HG03097 (cell line): ENCODE data around the gene RAB9A.
"Not testable (repeated sequence)": the region's sequence is repeated elsewhere in the genome, so short reads cannot be mapped to it uniquely, and the experiment has no call there.

Source experiments
- ATAC-seq: cut with Tn5 transposase; IDR thresholded peaks from one replicate; pipeline ENCODE4 v1.9.1; 2021; ENCODE audit not compliant: unreplicated experiment, low FRiP score

Gene RAB9A, protein sequence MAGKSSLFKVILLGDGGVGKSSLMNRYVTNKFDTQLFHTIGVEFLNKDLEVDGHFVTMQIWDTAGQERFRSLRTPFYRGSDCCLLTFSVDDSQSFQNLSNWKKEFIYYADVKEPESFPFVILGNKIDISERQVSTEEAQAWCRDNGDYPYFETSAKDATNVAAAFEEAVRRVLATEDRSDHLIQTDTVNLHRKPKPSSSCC

DNA sequence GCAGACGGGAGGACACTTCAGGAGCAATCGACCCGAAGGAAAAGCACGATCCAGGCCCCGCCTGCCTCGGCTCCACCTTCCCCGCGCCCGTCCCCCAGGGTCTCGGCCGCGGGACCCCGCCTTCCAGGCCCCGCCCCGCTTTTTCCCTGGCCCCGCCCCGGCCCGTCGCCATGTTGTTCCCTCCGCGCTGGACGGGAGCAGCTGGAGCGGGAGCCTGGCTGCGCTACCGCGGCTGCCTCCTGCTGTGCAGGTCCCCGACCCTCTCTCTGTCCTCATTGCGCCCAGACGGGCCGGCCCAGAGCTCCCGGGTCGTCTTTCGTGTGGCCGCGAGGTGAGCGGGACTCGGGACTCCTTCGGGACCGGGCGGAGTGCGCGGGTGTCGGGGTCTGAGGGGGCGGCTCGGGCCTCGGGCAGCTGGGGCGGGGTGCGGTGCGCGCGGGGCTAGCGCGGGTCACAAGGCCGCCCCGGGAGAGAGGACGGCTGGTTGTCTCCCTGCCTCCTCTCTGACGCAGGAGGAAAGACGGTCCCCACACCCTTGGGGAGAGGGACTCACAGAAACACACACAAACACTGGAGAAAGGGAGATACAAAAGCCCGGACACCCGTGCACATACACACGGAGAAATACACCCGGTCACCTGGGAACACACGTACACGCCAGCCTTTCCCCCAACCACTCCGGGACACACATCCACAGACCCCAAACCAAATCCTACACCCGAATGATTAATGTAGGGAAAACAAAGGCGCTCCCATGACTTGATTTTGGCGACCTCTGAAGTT lies at the start of gene RAB9A:
Gene RAB9A, plus strand, starts transcription at position 171 of the 783 bp plus-strand sequence. CDS start 19,619 bp downstream, outside the sequence.
- peak; percentile 61 for ATAC-seq

DNA sequence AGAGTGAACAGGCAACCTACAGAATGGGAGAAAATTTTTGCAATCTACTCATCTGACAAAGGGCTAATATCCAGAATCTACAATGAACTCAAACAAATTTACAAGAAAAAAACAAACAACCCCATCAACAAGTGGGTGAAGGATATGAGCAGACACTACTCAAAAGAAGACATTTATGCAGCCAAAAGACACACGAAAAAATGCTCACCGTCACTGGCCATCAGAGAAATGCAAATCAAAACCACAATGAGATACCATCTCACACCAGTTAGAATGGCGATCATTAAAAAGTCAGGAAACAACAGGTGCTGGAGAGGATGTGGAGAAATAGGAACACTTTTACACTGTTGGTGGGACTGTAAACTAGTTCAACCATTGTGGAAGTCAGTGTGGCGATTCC lies 47.2 kb upstream of the RAB9A start:
- ATAC-seq, result not testable (repeated sequence)

DNA sequence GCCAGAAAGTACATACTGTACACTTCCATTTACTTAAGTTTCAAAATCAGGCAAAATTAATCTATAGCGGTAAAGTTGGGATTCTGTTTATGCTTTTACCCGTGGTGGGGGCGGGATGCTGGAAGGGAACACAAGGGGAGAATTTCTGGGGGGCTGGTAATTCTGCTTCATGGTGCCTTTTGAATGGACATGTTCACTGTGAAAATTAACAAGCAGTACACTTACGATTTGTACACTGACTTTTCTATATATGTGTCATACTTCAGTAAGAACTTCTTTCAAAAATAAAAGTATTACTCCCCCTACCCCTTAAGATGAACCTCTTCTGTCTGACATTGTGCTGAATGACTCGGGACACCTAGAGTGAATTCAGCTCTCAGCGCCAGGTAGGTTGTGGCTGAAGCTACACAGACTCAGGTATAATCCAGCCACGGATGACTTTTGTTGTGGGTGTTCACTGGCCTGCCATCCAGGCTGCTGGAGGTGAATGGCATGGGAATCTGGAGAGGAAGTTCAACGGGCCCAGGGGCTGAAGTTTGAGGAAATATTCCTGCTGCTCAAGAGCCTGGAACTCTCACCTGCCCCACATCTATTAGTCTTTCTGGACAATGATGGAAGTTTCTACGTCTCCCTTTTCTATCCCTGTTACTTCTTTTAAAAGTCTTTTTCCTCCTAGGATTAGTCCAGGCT lies 43.3 kb upstream of the RAB9A start:
- ATAC-seq, result no peak

DNA sequence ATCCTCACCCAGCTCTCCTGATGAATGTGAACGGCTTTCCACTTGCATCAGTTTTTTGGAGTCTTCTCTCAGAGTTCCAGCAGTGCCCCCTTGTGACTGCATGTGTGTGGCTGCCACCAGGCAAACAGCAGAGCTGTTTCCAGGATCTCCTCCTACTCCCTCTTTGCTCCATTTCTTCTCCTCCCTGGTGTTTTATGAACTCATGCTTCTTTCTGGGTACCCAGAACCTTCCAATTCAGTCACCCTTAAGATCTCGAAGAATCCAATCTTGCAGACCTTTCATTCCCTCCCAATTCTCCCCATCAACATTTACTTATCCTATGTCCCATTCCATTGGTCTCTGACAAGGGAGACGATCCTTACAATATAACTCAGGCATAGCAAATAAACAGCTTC lies 42.8 kb upstream of the RAB9A start:
- ATAC-seq, result no peak

DNA sequence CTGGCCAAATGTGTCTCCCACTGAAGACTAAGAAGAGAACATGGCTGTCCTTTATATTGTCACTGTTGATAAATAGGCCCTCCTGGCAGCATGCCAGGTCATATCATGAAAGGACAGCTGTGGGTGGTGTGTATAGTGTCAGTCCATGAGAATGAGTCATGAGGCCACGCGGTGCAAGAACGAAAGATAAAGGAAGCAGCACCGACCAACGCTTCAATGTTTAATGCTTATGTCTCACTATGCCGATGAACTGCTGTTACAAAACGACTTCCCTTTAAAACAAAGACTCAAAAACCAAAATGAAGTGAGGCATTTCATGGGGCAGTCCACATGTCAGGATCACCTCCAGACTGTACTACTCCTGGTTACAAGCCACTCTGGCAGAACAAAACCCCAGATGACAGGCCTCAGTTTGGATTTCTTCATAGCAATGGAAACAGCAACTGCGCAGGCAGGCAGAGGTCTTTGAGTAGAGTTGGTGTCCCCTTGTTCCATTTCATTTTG lies 41.2 kb upstream of the RAB9A start:
- ATAC-seq, result no peak

DNA sequence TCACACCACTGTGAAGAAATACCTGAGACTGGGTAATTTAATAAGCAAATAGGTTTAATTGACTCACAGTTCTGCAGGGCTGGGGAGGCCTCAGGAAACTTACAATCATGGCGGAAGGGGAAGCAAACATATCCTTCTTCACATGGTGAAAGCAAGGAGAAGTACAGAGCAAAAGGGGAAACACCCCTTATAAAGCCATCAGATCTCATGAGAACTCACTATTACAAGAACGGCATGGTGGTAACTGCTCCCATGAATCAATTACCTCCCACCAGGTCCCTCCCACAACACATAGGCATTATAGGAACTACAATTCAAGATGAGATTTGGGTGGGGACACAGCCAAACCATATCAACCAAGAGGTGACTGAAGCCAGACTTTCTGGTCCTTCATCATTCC lies 40.6 kb upstream of the RAB9A start:
- ATAC-seq, result not testable (repeated sequence)

DNA sequence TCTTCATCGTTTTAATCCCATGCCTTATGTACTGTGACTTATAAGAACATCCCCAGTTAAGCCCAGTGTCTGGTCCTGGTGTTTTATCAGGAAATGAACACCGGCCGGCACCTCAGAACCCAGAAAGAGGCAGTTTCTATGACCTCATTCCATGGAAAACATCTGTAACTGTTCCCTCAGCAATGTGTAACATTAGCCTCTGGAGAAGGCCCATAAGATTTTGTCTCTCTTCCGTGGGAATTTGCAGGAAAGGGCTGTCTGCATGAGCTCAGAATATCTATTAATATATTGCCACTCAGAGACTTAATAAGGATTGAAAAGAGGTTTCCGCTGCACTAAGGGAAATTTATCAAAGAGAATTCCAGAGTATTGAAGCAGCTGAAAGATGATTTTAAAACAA lies 39.1 kb upstream of the RAB9A start:
- ATAC-seq, result no peak

DNA sequence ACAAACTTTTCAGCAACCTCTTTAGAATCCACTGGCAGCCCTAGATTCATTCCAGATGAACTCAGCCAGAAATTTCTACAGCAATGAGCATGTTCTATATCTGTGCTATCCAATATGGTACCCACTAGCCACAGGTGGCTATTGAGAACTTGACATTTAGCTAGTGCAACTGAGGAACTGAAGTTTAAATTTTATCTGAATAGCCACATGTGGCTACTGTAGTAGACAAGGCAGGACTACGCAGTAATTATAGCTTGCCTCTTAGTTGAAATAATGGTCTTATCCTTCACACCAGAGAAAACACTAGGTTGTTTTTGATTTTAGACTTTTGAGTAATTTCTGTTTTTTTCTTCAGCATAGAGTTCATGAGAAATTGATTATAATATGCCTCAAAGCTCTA lies 38.6 kb upstream of the RAB9A start:
- no peak for ATAC-seq

DNA sequence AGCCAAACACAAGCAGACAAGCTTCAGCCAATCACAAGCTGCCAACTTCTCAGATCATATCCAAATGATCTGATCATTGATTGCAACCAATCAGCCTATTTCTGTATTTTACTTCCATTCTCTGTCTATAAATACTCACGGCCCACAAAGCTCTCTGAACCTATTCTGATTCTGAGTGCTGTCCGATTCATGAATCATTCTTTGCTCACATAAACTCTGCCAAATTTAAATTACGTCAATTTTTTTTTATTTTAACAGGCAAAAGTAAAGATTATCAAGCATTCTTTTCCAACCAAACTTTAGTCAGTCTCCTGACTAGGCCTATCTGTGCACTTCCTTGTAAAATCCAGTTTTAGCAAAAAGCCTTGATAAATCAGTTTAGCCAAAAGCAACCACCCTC lies 37.8 kb upstream of the RAB9A start:
- no peak for ATAC-seq

DNA sequence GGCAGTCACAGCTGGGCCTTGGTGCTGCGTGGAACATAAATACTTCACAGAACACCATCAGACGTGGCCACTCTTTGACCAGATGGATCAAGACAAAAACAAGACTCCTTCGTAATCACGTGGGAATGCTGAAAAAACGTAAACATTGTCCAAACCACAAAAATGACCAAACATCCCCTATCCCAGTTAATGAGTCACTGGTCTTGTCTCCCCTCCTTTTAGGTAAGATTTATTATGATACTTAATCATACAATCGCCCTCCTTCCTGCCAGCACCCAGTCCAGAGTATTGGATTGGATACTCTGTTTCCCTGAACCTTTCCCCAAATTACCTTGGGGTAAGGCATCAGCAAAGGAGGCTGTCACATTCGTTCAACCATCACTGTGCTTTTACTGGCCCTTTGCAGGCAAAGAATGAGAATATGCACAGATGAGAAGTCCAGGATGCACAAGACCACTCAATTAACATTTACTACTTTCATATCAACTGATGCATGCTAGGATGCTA lies 36.6 kb upstream of the RAB9A start:
- ATAC-seq, result peak; percentile 0

DNA sequence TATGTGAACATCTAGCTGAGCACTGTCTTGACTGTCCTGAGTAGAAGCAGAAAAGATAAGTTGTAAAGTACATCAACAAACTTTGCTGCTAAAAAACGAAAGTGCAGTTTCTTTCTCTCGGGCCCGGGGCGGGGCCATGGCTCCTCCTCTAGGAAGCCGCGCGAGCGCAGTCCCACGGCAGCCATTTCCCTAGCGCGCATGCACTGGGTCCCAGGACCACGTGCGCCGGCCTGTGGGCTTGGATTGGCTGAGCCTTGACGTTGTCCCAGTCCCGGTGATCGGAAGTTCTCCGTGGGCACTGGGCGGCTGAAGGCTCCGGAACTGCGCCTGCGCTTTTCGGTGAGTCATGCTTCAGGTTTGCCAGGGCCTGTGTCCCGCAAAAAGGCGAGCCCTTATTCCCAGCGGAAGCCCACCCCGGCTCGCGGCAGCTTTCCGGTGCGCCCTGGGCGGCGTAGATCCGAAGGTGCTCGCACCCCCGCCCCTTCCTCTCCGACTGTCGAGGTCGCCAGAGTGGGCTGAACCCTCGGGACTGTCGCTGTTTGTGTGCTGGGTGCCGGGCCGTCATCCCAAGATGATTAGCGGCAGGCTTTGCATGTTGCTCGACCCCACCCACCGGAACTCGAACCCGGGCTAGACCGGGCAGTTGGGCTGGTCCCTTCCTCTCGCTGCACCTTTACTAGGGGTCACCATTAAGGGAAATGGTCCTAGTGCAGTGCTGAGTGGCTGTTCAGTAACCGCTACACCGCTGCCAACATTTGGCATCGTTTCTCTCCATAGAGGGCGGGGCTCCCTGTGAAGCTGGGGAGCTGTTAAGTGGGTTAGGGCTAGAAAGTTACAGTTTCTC lies 35.9 kb upstream of the RAB9A start, which contains the start of gene TCEANC:
Gene TCEANC, plus strand, starts transcription at position 292 of the 844 bp plus-strand sequence. CDS start 9,368 bp downstream, outside the sequence.
- peak; percentile 97 for ATAC-seq

DNA sequence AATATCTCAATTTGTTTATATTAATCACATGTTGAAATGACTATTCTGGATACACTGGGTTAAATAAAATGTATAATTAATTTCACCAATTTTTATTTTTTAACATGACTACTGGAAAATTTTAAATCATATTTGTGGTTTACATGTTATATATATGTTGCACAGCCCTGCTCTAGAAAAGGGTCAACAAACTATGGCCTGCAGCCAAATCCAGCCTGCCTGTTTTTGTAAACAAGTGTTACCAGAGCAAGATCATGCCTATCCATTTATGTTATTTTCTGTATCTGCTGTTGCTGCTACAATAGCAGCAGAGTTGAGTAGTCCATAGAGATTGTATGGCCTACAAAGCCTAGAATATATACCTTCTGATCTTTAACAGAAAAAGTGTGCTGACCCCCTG lies 34.8 kb upstream of the RAB9A start:
- no peak for ATAC-seq

DNA sequence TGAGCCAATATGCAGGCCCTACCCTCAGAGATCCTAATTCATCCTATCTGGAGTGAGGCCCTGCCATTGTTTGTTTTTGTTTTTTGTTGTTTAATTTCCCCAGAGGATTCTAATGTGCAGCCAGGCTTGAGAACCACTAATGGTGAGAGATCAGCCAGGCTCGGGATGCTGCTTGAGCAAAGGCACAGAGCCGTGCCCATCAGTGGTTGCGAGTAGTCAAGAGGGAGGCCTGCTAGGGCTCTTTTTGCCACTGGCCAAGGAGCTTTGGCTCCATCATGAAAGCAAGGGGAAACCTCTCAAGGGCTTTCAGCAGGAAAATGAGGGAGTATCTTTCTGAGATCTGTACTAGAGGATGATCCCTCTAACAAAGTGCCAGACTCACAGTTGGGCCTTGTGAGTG lies 33.3 kb upstream of the RAB9A start:
- no peak for ATAC-seq

DNA sequence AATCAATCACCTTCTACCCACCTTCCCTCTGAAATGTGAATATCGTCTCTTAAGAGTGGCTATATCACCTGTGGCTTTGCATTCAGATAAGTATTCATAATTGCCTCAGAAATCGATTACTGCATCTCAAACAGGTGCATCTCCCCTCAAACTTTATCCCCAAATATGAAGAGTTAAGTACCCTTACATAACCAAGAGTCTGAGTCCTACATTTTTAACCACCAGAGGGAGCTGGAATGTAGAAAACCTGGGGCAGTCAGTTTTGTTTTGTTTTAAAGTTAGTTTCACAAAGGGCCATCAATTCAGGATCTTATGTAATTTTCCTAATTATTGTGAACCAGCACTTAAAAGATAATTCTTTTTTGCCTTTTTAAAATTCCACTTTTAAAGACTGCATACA lies 30.3 kb upstream of the RAB9A start:
- ATAC-seq, result no peak

DNA sequence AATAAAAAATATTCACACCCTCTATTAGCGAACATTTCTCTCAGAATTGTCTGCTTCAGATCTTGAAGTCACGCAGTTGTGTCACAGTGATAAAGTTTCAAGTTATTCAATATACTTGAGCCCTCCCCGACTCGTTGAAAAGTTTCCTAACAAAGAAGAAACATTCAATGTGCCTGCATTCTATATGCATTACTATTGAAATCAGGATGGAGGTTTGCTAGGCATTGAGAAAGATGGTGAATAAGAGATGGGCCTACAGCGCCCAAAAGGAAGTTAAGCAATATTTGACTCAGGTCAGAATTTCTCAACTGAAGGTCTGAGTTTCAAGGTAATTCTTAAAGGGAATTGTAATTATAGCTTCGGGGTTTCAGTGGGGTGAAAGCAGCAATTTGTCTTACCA lies 29.9 kb upstream of the RAB9A start:
- no peak for ATAC-seq

DNA sequence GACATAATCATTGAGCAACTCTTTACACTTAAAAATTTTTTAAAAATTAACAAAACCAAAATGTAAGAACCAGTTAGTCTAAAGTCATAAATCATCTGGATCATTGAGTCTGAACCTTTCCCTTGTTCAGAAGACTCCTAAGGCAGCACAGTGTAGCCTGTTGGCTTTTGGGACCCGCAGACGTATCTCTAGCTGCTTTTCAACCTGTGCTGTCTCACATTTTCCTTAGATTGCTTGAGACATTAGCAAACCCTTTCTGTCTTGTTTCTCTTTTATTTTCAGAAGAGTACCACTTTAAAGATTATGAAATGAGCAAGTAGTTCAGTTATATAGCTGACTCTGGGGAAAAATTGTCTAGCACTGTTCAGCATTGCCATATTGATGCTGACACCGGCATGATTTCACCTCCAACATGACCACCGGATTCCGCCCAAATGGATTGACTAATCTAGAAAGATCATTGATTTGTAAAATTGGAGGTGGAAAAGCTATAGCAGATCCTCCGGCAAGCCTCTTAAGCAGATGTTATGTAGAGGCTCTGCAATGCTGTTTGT lies 27.1 kb upstream of the RAB9A start:
- no peak for ATAC-seq

DNA sequence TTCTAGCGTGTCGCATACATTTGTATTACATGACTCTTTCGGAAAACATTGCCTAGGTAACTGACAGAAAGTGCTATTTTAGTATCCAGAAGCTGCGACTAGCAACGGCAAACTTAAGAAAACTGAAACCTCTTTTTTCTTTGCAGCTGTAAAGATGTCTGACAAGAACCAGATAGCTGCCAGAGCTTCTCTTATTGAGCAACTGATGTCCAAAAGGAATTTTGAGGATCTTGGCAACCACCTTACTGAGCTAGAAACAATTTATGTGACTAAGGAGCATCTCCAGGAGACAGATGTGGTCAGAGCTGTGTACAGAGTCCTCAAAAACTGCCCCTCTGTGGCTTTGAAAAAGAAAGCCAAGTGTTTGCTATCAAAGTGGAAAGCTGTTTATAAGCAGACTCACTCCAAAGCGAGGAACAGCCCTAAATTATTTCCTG lies 26.6 kb upstream of the RAB9A start:
- ATAC-seq, result no peak

DNA sequence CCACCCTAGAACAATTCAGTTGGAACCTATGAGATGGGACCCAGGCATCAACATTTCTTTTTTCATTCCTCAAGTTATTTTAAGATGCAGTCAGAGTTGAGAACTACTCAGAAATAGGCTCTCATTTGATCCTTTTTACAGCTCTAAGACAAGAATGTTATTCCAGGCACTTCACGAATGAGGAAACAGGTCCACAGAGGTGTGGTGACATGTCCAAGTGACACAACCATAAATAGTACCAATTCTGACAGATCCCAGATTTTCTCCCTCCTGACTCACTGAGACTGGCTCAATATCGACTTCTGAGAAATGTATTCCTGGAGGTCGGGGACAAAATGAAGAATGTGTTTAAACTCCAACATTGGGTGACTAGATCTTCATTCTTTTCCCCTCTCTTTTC lies 24.9 kb upstream of the RAB9A start:
- ATAC-seq, result no peak

DNA sequence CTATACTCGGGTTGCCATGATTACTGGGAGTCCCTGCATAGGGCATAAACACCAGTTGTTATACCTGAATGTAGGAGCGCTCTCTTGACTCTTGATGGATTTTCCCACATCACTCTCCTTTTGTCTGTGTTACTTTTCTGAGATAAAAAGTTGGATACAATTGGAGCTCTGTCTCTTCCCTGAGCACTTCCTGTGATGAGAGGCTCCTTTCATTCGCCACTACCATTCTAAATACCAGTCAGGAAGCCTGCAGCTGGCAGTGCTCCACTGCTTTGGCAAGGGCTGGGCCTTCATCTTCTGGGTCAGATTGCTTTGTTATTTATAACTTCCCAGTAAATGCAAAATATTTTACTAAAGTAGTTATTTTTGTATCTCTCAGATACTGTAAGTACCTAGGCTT lies 22.1 kb upstream of the RAB9A start:
- no peak for ATAC-seq

DNA sequence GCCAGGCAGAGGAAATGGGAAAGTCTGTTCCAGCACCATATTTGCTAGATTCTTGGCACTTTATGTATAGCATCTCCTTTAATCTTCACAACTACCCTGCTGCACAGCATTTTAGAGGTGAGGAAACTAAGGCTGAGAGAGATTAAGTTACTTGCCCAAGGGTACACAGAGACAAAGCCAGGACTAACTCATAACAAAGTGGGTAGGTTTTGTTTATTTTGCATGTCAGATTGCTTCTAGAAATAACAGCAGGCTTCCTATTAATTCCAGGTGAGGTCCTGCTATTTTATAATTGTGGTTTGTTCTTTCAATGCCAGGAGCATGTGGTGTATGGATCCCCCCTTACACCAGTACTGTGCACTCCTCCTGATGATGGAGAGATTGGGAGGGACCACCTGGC lies 21.0 kb upstream of the RAB9A start:
- no peak for ATAC-seq
